ENCODE data around the gene ST8SIA1. TPM values are rescaled to one million over a fixed set of nuclear protein-coding genes. Genes with fewer than 3 reads are reported as not detected.

Gene ST8SIA1
- total and polyA plus RNA-seq, 2 of the 8 experiments (the other 6 are each of a cell fraction or from before 2014, with no cell fraction given), result 1.9 to 4.4 TPM

GRCh38 chr12:22238211-22238610 is 96.3 kb downstream of the ST8SIA1 start (continued):
- TF ChIP-seq, protein P1, sequence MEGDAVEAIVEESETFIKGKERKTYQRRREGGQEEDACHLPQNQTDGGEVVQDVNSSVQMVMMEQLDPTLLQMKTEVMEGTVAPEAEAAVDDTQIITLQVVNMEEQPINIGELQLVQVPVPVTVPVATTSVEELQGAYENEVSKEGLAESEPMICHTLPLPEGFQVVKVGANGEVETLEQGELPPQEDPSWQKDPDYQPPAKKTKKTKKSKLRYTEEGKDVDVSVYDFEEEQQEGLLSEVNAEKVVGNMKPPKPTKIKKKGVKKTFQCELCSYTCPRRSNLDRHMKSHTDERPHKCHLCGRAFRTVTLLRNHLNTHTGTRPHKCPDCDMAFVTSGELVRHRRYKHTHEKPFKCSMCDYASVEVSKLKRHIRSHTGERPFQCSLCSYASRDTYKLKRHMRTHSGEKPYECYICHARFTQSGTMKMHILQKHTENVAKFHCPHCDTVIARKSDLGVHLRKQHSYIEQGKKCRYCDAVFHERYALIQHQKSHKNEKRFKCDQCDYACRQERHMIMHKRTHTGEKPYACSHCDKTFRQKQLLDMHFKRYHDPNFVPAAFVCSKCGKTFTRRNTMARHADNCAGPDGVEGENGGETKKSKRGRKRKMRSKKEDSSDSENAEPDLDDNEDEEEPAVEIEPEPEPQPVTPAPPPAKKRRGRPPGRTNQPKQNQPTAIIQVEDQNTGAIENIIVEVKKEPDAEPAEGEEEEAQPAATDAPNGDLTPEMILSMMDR (IDR thresholded peaks at IDR 0.05; ENCODE audit: control extremely low read depth in 1 of 3, insufficient read depth in 1 of 3, low read depth in 1 of 3, low read length in 3 of 3), result no peak
- TF ChIP-seq POLR2AphosphoS5 (IDR thresholded peaks at IDR 0.05; ENCODE audit: low read depth, low read length) (no peak), RXRA (IDR thresholded peaks at IDR 0.05; ENCODE audit: insufficient read depth, low read depth, low read length) (no peak)
